ENCODE measurements around the gene PDS5B. TPM values are rescaled to one million over a fixed set of nuclear protein-coding genes. Genes with fewer than 3 reads are reported as not detected.

Gene PDS5B
- total and polyA plus RNA-seq, 9 of the 15 experiments (the other 6 are each of a cell fraction or from before 2014, with no cell fraction given), result 6.2 to 23.7 (median 13.1) TPM

DNA sequence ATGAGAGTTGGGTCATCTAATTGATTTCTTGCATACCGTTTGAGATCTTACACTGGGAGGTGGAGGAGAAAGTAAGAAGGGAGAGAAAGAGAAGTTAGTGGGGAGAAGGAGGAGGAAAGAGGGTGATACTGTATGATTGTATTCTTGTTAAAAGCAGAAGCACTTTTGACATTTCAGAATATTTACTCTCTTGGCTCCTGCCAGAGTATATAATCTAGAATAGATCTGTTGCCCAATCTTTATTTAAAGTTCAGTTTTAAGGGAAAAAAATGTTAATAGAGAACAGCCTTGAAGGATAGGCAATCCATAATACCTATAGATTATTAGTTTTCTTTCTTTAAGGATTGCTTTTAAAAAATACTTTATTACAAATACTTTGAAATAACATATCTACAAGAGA, 41.5 kb downstream of the PDS5B start:
- Histone ChIP-seq H3K4me3 (no peak overlapping the region), H3K9me1 (ENCODE audit: control insufficient read depth, insufficient read depth, low read length) (no peaks in the 10 kb centered on the region), H3K27ac (ENCODE audit: extremely low read depth, low read depth, low read length) (no peak overlapping the region), H2AFZ (ENCODE audit: low read depth, low read length) (no peak overlapping the region), H4K20me1 (replicated peaks; ENCODE audit: control insufficient read depth, insufficient read depth, low read length) (no peaks in the 10 kb centered on the region), H3K4me1 (replicated peaks in 1 of 2; ENCODE audit: control insufficient read depth in 2 of 2, insufficient read depth in 2 of 2, low read length in 2 of 2) (peaks cover 0 to 3% of the 10 kb centered on the region in 2 experiments; a peak in 2 of 5 replicates), H3K27me3 (ENCODE audit: control insufficient read depth in 2 of 2, insufficient read depth in 2 of 2, low read length in 2 of 2) (no peaks in the 10 kb centered on the region), H3K36me3 (ENCODE audit: control insufficient read depth, insufficient read depth, low read length) (no peaks in the 10 kb centered on the region), H3K9ac (ENCODE audit: insufficient read depth in 1 of 2, low read depth in 2 of 2, low read length in 2 of 2) (no peak overlapping the region), H3K79me2 (ENCODE audit: control insufficient read depth, insufficient read depth, low read length) (peaks cover 85% of the 10 kb centered on the region), H3K4me2 (ENCODE audit: insufficient read depth, low read length) (no peak overlapping the region), H3K9me3 (replicated peaks; ENCODE audit: control insufficient read depth, insufficient read depth, low read depth, low read length) (no peaks in the 10 kb centered on the region; the same call in 1 of the 2 replicates)
- in situ Hi-C loops (cut with MboI) (no loop called here), intact Hi-C loops (cut with micrococcal nuclease) (no loop called here)
- BruUV-seq (replicated peaks), result no TSS peak
- 0% methylated on average over 1 of the region's 1 CpG for WGBS (ENCODE audit: insufficient coverage, low coverage, missing lambda C conversion rate)
- ATAC-seq (no peak), DNase-seq (ENCODE audit: extremely low read depth in 1 of 4, low spot score in 3 of 4) (no peak), FAIRE-seq (no peak)
- ChIA-PET POLR2A (no interaction called here), CTCF (ENCODE audit: low intra/inter-chr PET ratio) (no interaction called here)
- TF ChIP-seq DDX20 (tag; IDR thresholded peaks at IDR 0.05; ENCODE audit: low read depth), result no peak
- TF ChIP-seq, protein P1, sequence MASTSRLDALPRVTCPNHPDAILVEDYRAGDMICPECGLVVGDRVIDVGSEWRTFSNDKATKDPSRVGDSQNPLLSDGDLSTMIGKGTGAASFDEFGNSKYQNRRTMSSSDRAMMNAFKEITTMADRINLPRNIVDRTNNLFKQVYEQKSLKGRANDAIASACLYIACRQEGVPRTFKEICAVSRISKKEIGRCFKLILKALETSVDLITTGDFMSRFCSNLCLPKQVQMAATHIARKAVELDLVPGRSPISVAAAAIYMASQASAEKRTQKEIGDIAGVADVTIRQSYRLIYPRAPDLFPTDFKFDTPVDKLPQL (IDR thresholded peaks at IDR 0.05; ENCODE audit: extremely low read depth, insufficient read length), result no peak
- TF ChIP-seq FUS (optimal IDR thresholded peaks at IDR 0.05; ENCODE audit: low read depth, low read length), result no peak
- TF ChIP-seq MTA1 (IDR thresholded peaks at IDR 0.05; ENCODE audit: borderline replicate concordance), result no peak
- no peak for TF ChIP-seq ZNF347 (CRISPR knock-in tag; IDR thresholded peaks at IDR 0.05; ENCODE audit: low read depth)
- TF ChIP-seq CBX1 (IDR thresholded peaks at IDR 0.05; ENCODE audit: low read depth), result no peak
- no peak for TF ChIP-seq KLF13 (tag; IDR thresholded peaks at IDR 0.05; ENCODE audit: borderline replicate concordance, low read depth)
- no peak for TF ChIP-seq RBM22 (IDR thresholded peaks at IDR 0.05; ENCODE audit: low read depth, low read length, poor library complexity, severe bottlenecking)
- no peak for TF ChIP-seq IRF2 (CRISPR knock-in tag; IDR thresholded peaks at IDR 0.05)
